Measurements from ENCODE around the gene TMEM139. TPM values are rescaled to one million over a fixed set of nuclear protein-coding genes. Genes with fewer than 3 reads are reported as not detected.

Gene TMEM139
- polyA plus RNA-seq, 1 of the 3 experiments (the other 2 are of a cell fraction) = 0.05 TPM

- TF ChIP-seq RCOR1 (IDR thresholded peaks at IDR 0.05; ENCODE audit: low read length) (no peak), RFX5 (IDR thresholded peaks at IDR 0.05; ENCODE audit: low read length) (no peak), SIN3A (IDR thresholded peaks at IDR 0.05; ENCODE audit: borderline replicate concordance, low read depth, low read length) (no peak), NRF1 (IDR thresholded peaks at IDR 0.05; ENCODE audit: low read depth, low read length) (no peak), POLR2AphosphoS5 (IDR thresholded peaks at IDR 0.05; ENCODE audit: low read depth, low read length) (no peak), YY1 (IDR thresholded peaks at IDR 0.05; ENCODE audit: low read depth) (no peak)
- TF ChIP-seq, protein P1, sequence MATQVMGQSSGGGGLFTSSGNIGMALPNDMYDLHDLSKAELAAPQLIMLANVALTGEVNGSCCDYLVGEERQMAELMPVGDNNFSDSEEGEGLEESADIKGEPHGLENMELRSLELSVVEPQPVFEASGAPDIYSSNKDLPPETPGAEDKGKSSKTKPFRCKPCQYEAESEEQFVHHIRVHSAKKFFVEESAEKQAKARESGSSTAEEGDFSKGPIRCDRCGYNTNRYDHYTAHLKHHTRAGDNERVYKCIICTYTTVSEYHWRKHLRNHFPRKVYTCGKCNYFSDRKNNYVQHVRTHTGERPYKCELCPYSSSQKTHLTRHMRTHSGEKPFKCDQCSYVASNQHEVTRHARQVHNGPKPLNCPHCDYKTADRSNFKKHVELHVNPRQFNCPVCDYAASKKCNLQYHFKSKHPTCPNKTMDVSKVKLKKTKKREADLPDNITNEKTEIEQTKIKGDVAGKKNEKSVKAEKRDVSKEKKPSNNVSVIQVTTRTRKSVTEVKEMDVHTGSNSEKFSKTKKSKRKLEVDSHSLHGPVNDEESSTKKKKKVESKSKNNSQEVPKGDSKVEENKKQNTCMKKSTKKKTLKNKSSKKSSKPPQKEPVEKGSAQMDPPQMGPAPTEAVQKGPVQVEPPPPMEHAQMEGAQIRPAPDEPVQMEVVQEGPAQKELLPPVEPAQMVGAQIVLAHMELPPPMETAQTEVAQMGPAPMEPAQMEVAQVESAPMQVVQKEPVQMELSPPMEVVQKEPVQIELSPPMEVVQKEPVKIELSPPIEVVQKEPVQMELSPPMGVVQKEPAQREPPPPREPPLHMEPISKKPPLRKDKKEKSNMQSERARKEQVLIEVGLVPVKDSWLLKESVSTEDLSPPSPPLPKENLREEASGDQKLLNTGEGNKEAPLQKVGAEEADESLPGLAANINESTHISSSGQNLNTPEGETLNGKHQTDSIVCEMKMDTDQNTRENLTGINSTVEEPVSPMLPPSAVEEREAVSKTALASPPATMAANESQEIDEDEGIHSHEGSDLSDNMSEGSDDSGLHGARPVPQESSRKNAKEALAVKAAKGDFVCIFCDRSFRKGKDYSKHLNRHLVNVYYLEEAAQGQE (IDR thresholded peaks at IDR 0.05; ENCODE audit: low read depth, low read length) = no peak
These were observed 52.5 kb downstream of the TMEM139 start (continued) for GRCh38 chr7:143337216-143337615.

Small RNA genes within 50 kb of the gene (small RNA-seq; reads per million reads assigned to genes)
- gene RN7SL481P (0 to 0.11 (median 0) reads per million in 7 experiments), gene RN7SL535P (0 reads per million in 7 experiments)

Other genes with a start within 250 kb of the TMEM139 start
- gene OR6V1, start 232.6 kb upstream of the TMEM139 start, polyA plus RNA-seq (2012; rRNA removed) = not detected in 2 replicates
- gene PIP, start 152.9 kb upstream of the TMEM139 start, polyA plus RNA-seq (2012; rRNA removed) = not detected in 2 replicates
- not detected in 2 replicates for gene TAS2R39, start 101.5 kb upstream of the TMEM139 start, polyA plus RNA-seq (2012; rRNA removed)
- gene TAS2R40, start 62.9 kb upstream of the TMEM139 start, polyA plus RNA-seq (2012; rRNA removed) = not detected in 2 replicates
- gene GSTK1, start 21.5 kb upstream of the TMEM139 start, polyA plus RNA-seq (2012; rRNA removed) = 299 and 354 TPM in 2 replicates
- gene CASP2, start 3.4 kb downstream of the TMEM139 start, polyA plus RNA-seq (2012; rRNA removed) = 19.7 and 22.3 TPM in 2 replicates
- 0.10 and 0.12 TPM in 2 replicates for gene CLCN1, start 31.2 kb downstream of the TMEM139 start, polyA plus RNA-seq (2012; rRNA removed)
- gene FAM131B, start 77.8 kb downstream of the TMEM139 start, polyA plus RNA-seq (2012; rRNA removed) = 43.6 and 50.1 TPM in 2 replicates
- gene ZYX, start 96.4 kb downstream of the TMEM139 start, polyA plus RNA-seq (2012; rRNA removed) = 124 and 271 TPM in 2 replicates
- 0.26 and 0.49 TPM in 2 replicates for gene EPHA1, start 123.9 kb downstream of the TMEM139 start, polyA plus RNA-seq (2012; rRNA removed)
- gene TAS2R60, start 158.5 kb downstream of the TMEM139 start, polyA plus RNA-seq (2012; rRNA removed) = 0.10 TPM in 1 of 2 replicates, not detected in the other
- not detected in 2 replicates for gene TAS2R41, start 192.9 kb downstream of the TMEM139 start, polyA plus RNA-seq (2012; rRNA removed)